Ascending aorta (tissue), 2 donors: Measurements from ENCODE around the gene SLC22A17. TPM values are rescaled to one million over a fixed set of nuclear protein-coding genes. Genes with fewer than 3 reads are reported as not detected.
"Not testable (repeated sequence)": the region's sequence is repeated elsewhere in the genome, so short reads cannot be mapped to it uniquely, and the experiment has no call there.

Experiments used
- DNase-seq, 2 donors: peaks; one replicate each; pipeline ENCODE4 v3.0.0-alpha.2; 2019; ENCODE audit warnings: low spot score in 2 of 2
- H3K27ac ChIP-seq, 2 donors: fragments of 200-600 bp; sonication (generic); one replicate each; pipeline ENCODE4 v1.5.1; 2016 to 2017; ENCODE audit warnings: mild to moderate bottlenecking in 1 of 2
- H3K27me3 ChIP-seq: fragments of 200-600 bp; sonication (generic); one replicate; pipeline ENCODE4 v1.5.1; 2017
- H3K36me3 ChIP-seq, 2 donors: fragments of 200-600 bp; sonication (generic); one replicate each; pipeline ENCODE4 v1.5.1; 2016
- H3K4me1 ChIP-seq, 2 donors: fragments of 200-600 bp; sonication (generic); one replicate each; pipeline ENCODE4 v1.5.1; 2016 to 2017; ENCODE audit warnings: mild to moderate bottlenecking in 1 of 2
- H3K4me3 ChIP-seq, 2 donors: fragments of 200-600 bp; sonication (generic); one replicate each; pipeline ENCODE4 v1.5.1; 2016 to 2017; ENCODE audit warnings: mild to moderate bottlenecking in 1 of 2
- H3K9me3 ChIP-seq, 2 donors: fragments of 200-600 bp; sonication (generic); one replicate each; pipeline ENCODE4 v1.5.1; 2016
- intact Hi-C: fragments of 100-400 bp; cut with DNase I; formaldehyde crosslinking; loops from one replicate; pipeline ENCODE4 v1.15.1; 2023
- total RNA-seq: library from RNA; depleted of rRNA; stranded (reverse); fragments of >200 nt; gene quantifications from one replicate; pipeline ENCODE4 v1.1.0, GENCODE V29; 2016
- TF ChIP-seq, protein P1 (sequence below), 3 experiments: fragments of 200-600 bp in 2 of 3; fragments of 450-650 bp in 1 of 3; sonication (generic) in 2 of 3; IDR thresholded peaks; one replicate each; pipeline ENCODE4 v1.5.1; 2016 to 2019; ENCODE audit warnings: antibody characterized with exemption in 3 of 3, mild to moderate bottlenecking in 1 of 3, moderate library complexity in 1 of 3

Gene SLC22A17
- total RNA-seq, 1 donor from 2014 or later: 89.7 TPM

DNA sequence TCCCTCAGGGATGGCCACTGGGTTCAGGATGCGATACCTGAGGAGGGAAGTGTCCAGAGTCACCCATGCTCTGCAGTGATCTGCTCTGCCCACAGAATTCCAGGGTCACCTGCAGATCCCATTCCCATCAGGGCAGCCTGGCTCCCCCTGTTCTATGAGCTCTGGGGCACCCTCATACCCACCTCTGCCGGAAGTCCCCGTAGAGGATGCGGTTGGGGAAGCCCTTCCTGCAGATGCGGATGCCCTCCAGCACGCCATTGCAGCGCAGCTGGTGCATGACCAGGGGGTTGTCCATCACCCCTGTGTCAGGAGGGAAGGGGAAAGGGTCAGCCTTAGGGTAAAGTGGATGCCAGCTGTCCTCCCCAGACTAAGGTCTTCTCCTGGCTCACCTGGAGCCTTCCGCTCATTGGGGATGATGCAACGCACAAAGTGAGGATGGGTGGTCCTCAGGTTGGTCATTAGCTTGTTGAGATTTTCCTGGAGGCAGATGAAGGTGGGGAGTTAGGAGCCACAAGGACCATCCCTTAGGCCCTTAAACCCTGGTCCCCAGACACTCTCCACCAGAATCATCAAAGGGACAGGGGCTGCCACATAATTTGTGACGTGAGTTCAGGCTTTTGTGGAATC lies 44.2 kb upstream of the SLC22A17 start:
- no peaks in the 10 kb centered on the region for H3K36me3 ChIP-seq
- TF ChIP-seq, protein P1, sequence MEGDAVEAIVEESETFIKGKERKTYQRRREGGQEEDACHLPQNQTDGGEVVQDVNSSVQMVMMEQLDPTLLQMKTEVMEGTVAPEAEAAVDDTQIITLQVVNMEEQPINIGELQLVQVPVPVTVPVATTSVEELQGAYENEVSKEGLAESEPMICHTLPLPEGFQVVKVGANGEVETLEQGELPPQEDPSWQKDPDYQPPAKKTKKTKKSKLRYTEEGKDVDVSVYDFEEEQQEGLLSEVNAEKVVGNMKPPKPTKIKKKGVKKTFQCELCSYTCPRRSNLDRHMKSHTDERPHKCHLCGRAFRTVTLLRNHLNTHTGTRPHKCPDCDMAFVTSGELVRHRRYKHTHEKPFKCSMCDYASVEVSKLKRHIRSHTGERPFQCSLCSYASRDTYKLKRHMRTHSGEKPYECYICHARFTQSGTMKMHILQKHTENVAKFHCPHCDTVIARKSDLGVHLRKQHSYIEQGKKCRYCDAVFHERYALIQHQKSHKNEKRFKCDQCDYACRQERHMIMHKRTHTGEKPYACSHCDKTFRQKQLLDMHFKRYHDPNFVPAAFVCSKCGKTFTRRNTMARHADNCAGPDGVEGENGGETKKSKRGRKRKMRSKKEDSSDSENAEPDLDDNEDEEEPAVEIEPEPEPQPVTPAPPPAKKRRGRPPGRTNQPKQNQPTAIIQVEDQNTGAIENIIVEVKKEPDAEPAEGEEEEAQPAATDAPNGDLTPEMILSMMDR (IDR thresholded peaks at IDR 0.05): no peak
- intact Hi-C loops: no loop called here

DNA sequence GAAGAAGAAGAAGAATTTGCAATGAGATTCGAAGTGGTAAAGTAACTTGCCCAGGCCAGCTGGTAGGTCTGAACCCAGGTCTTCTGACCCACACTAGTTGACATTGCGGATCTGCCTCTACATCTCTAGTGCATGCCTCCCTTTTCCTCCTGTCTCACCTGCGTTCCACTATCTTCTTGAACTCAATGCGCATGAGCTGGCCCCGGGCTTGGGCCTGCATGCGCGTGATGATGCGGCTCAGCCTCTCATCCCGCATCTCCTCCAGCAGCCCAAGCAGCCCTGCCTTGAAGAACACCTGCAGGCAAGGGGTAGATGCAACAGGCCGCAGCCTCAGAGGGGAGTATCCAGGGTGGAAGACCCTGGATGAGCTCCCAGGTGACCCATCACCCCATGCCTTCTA lies 43.4 kb upstream of the SLC22A17 start:
- Histone ChIP-seq H3K9me3 (no peaks in the 10 kb centered on the region), H3K36me3 (no peaks in the 10 kb centered on the region), H3K27ac (no peak overlapping the region), H3K27me3 (no peaks in the 10 kb centered on the region), H3K4me1 (no peaks in the 10 kb centered on the region), H3K4me3 (no peak overlapping the region)
- intact Hi-C loops: no loop called here
- DNase-seq: no peak
- TF ChIP-seq, protein P1 (IDR thresholded peaks at IDR 0.05): no peak

More for the DNA sequence above, 44.2 kb upstream of the SLC22A17 start:
- DNase-seq: no peak
- Histone ChIP-seq H3K4me1 (no peaks in the 10 kb centered on the region), H3K27me3 (no peaks in the 10 kb centered on the region), H3K27ac (no peak overlapping the region), H3K9me3 (no peaks in the 10 kb centered on the region), H3K4me3 (no peak overlapping the region)

DNA sequence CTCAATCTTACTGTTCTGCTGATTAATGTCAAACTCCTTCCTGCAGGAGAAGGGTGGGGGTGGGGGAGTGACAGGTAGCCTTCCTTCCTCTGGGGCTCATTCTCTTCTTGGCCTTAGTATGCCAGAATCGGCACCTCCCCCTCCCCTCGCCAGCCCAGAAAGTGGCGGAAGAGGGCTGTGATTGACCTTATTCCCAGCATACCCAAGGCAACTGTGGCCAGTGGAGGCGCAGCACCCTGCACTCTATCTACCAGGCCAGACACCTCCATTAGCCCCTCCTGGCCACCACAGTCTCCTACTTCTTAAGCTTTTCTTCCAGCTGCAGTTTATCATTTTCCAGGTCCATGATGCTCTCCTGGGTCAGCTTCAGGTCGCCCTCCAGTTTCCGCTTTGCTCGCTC lies 39.9 kb upstream of the SLC22A17 start:
- H3K9me3 ChIP-seq: no peaks in the 10 kb centered on the region
- H3K27me3 ChIP-seq: no peaks in the 10 kb centered on the region
- DNase-seq: no peak
- no peak overlapping the region for H3K4me3 ChIP-seq
- H3K4me1 ChIP-seq: no peaks in the 10 kb centered on the region
- TF ChIP-seq, protein P1 (IDR thresholded peaks at IDR 0.05): no peak
- no peak overlapping the region for H3K27ac ChIP-seq
- intact Hi-C loops: no loop called here
- no peaks in the 10 kb centered on the region for H3K36me3 ChIP-seq

DNA sequence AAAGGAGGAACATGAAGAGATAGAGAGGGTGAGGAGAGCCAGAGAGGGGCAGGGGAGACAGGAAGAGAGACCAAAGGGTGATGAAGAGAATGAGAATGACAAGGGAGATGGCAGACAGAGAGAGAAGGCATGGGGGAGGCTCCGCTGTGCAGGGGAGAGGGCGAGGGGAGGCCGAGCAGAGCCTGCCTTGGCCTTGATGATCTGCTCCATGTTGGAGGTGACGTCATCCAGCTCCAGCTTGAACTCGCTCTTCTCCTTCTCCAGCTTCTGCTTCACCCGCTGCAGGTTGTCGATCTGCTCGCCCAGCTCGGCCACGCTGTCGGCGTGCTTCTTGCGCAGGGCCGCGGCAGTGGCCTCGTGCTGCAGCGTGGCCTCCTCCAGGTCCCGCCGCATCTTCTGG lies 37.2 kb upstream of the SLC22A17 start:
- H3K27ac ChIP-seq, H3K36me3 ChIP-seq, DNase-seq, H3K4me1 ChIP-seq, intact Hi-C loops, H3K27me3 ChIP-seq, H3K4me3 ChIP-seq, H3K9me3 ChIP-seq: not testable (repeated sequence)

DNA sequence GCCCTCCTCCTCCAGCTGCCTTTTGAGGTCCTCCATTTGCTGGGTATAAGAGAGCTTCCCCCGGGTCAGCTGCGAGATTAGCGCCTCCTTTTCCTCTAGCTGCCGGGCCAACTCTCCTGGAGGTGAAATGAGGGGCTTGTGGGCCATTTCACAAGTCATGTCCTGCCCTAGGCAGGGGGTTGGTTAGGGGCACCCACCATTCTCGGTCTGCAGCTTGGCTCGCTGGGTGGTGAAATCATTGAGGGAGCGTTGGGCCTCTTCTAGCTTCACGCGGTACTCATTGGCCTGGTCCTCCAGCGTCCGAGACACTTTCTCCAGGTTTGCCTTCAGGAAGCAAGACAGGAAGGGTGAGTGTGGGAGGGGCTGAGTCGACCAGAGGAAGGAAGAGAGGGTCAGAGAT lies 36.7 kb upstream of the SLC22A17 start:
- H3K27me3 ChIP-seq: no peaks in the 10 kb centered on the region
- no peak overlapping the region for H3K4me3 ChIP-seq
- no peaks in the 10 kb centered on the region for H3K36me3 ChIP-seq
- H3K9me3 ChIP-seq: no peaks in the 10 kb centered on the region
- no peaks in the 10 kb centered on the region for H3K4me1 ChIP-seq
- no peak for DNase-seq
- TF ChIP-seq, protein P1 (IDR thresholded peaks at IDR 0.05): no peak
- no peak overlapping the region for H3K27ac ChIP-seq
- intact Hi-C loops: no loop called here

DNA sequence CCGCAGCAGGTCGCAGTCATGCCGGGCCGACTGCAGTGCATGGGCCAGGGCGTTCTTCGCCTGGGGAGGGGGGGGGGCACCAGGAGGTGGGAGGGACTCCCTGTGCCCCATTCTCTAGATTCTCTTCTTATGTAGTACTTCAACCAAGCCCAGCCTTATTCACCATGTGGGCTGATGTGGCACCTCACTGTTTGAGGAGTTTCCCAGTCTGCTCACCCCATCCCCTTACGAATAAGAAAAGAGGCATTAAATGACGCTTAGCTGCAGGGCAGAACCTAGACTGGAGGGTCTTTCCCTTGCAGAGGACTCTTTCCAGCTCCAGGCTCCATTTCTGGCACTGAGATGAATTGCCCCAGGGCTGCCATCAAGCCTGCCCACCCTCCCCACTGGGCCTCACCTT lies 36.3 kb upstream of the SLC22A17 start:
- H3K4me1 ChIP-seq: no peaks in the 10 kb centered on the region
- TF ChIP-seq, protein P1 (IDR thresholded peaks at IDR 0.05): no peak
- no peaks in the 10 kb centered on the region for H3K27me3 ChIP-seq
- no peaks in the 10 kb centered on the region for H3K36me3 ChIP-seq
- no peak overlapping the region for H3K27ac ChIP-seq
- intact Hi-C loops: no loop called here
- DNase-seq: no peak
- no peak overlapping the region for H3K4me3 ChIP-seq
- no peaks in the 10 kb centered on the region for H3K9me3 ChIP-seq
